Stimulated activated CD8-positive, alpha-beta memory T cell treated with anti-CD3 and anti-CD28 coated beads, Interleukin-15, amount 100 ng/mL, for 48 hours (primary cell): ENCODE measurements around the gene MYOF.
"Not testable (repeated sequence)": the region's sequence is repeated elsewhere in the genome, so short reads cannot be mapped to it uniquely, and the experiment has no call there.

ENCODE experiments used
- DNase-seq, 2 donors: peaks; one replicate each; pipeline ENCODE4 v3.0.0-alpha.2; 2020; ENCODE audit warnings: low read depth in 2 of 2

The MYOF gene

GRCh38 chr10:93386631-93387369 is 95.3 kb downstream of the MYOF start:
- no peak for DNase-seq

GRCh38 chr10:93385345-93385744 is 96.8 kb downstream of the MYOF start:
- DNase-seq: no peak

- no peak for DNase-seq
These were observed 98.1 kb downstream of the MYOF start for GRCh38 chr10:93384006-93384405.

GRCh38 chr10:93383562-93383981 is 98.6 kb downstream of the MYOF start:
- DNase-seq: no peak

- peak; percentile 28 to 36 for DNase-seq
These were observed 102.2 kb downstream of the MYOF start for GRCh38 chr10:93379731-93380575.

- peak in 1 of 2 donors; percentile 32 for DNase-seq
These were observed 103.0 kb downstream of the MYOF start for GRCh38 chr10:93378997-93379730.

GRCh38 chr10:93378039-93378438 is 104.1 kb downstream of the MYOF start:
- no peak for DNase-seq

- DNase-seq: no peak
These were observed 105.5 kb downstream of the MYOF start for GRCh38 chr10:93376372-93377293.

- DNase-seq: no peak
These were observed 111.2 kb downstream of the MYOF start for GRCh38 chr10:93370961-93371360.

GRCh38 chr10:93369588-93370164 is 112.5 kb downstream of the MYOF start:
- DNase-seq: no peak

GRCh38 chr10:93368210-93368609 is 113.9 kb downstream of the MYOF start:
- no peak for DNase-seq

GRCh38 chr10:93367664-93368063 is 114.5 kb downstream of the MYOF start:
- DNase-seq: no peak

GRCh38 chr10:93364966-93365365 is 117.2 kb downstream of the MYOF start:
- DNase-seq: no peak

GRCh38 chr10:93363891-93364648 is 118.1 kb downstream of the MYOF start:
- DNase-seq: no peak

- DNase-seq: not testable (repeated sequence)
These were observed 123.7 kb downstream of the MYOF start for GRCh38 chr10:93358398-93358797.

GRCh38 chr10:93357680-93358079 is 124.5 kb downstream of the MYOF start:
- DNase-seq: no peak

GRCh38 chr10:93356516-93356915 is 125.6 kb downstream of the MYOF start:
- no peak for DNase-seq

- no peak for DNase-seq
These were observed 129.3 kb downstream of the MYOF start for GRCh38 chr10:93352638-93353383.

- no peak for DNase-seq
These were observed 135.4 kb downstream of the MYOF start for GRCh38 chr10:93346694-93347093.
